Activated T-helper 1 cell treated with anti-CD3 and anti-CD28 coated beads, Interleukin-12 subunit alpha, Interleukin-12 subunit beta, Interleukin-2, Interleukin-4 antibody, amounts not matched to agents 30 ng/mL and 10 ng/mL and 1 ng/mL, durations not matched to agents 14 hours and 24 hours and 36 hours (primary cell): ENCODE measurements around the gene EFNA3. TPM values are rescaled to one million over a fixed set of nuclear protein-coding genes. Genes with fewer than 3 reads are reported as not detected.
A peak's percentile ranks its signal among the peaks of the same experiment; 100 is the strongest.

ENCODE experiments used
- DNase-seq: peaks from one replicate; pipeline ENCODE4 v3.0.0; 2021; ENCODE audit warnings: low spot score
- H3K27ac Mint-ChIP-seq: one replicate; pipeline ENCODE4 v1.8.0; 2021; ENCODE audit warnings: mild to moderate bottlenecking, mixed read lengths
- H3K27me3 Mint-ChIP-seq: one replicate; pipeline ENCODE4 v1.8.0; 2022; ENCODE audit warnings: mild to moderate bottlenecking, moderate library complexity, mixed read lengths; ENCODE audit not compliant: insufficient read depth
- H3K36me3 Mint-ChIP-seq: one replicate; pipeline ENCODE4 v1.8.0; 2021; ENCODE audit warnings: low read depth, mixed read lengths
- H3K4me1 Mint-ChIP-seq: one replicate; pipeline ENCODE4 v1.8.0; 2021; ENCODE audit warnings: low read depth, mixed read lengths
- H3K4me3 Mint-ChIP-seq: one replicate; pipeline ENCODE4 v1.8.0; 2021; ENCODE audit warnings: mild to moderate bottlenecking, moderate library complexity, mixed read lengths
- H3K9me3 Mint-ChIP-seq: one replicate; pipeline ENCODE4 v1.8.0; 2021; ENCODE audit warnings: mixed read lengths
- intact Hi-C: fragments of 100-400 bp; cut with micrococcal nuclease; formaldehyde crosslinking; loops from one replicate; pipeline ENCODE4 v1.15.1; 2024
- total RNA-seq: library from RNA; stranded (reverse); gene quantifications from 2 replicates; pipeline ENCODE4 v1.2.3, GENCODE V29; 2022

Gene EFNA3
- total RNA-seq, 1 donor from 2014 or later: 2.8 TPM

DNA sequence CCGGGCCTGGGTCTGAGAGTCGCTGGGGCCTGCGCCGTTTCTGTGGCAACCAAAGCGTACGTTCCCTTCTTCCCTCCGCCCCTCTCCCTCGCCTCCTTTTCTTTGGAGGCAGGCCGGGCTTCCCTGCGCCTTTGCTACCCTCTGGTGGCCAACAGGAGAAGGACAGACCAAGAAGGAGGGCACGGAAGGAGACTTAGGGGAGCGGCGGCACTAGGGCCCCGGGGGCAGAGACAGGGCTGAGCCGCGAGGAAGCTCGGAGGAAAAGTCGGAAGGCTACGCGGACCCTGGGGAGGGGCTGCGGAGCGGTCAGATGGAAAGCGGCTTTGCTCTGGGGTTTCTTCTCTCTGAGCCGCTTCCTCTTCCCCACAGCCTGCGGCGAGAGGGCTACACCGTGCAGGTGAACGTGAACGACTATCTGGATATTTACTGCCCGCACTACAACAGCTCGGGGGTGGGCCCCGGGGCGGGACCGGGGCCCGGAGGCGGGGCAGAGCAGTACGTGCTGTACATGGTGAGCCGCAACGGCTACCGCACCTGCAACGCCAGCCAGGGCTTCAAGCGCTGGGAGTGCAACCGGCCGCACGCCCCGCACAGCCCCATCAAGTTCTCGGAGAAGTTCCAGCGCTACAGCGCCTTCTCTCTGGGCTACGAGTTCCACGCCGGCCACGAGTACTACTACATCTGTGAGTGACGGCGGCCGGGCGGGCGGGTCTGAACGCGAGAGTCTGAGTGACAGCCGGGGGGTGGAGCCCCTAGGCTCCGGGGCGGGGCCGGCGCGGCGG, 6.3 kb downstream of the EFNA3 start:
- H3K4me1 Mint-ChIP-seq: peaks cover 34% of the 10 kb centered on the region
- intact Hi-C loops: loop anchor here (1.0 to 10.0 kb wide), 15 partner anchors 7 to 760 kb away; partner anchors contain the start of genes ADAR, AQP10, ATP8B2 and CKS1B
- H3K4me3 Mint-ChIP-seq: peak overlapping the region; percentile 88
- no peaks in the 10 kb centered on the region for H3K9me3 Mint-ChIP-seq
- H3K36me3 Mint-ChIP-seq: peaks cover 4% of the 10 kb centered on the region
- peaks cover 31% of the 10 kb centered on the region for H3K27me3 Mint-ChIP-seq
- H3K27ac Mint-ChIP-seq: peak overlapping the region; percentile 94
- peak; percentile 89 for DNase-seq

DNA sequence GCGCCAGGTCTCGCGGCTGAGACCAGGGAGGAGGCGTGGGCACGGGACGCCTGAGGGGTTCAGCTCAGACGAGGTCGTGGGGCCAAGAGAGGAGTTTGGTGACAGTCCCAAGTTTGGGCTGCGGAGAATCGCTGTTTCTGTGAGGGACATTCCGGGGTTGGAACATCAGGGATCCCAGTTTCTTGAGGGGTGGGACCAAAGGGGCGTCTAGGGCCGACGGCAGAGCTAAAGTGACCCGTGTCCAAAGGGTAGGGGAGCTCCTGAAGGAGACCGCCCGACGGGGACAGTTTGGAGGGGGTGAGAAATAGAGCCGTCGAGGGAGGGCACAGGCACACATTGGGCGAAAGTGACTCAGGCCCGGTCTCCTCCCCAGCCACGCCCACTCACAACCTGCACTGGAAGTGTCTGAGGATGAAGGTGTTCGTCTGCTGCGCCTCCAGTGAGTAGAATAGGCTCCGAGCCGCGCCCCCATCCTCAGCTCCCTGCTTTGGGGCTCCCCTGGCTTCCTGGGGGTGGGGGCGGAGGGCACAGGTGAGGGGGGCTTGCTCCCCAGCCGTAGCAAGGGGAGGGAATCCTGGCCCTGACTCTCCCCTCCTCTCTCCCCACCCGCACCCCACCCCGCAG, 7.0 kb downstream of the EFNA3 start:
- Mint-ChIP-seq H3K9me3 (no peaks in the 10 kb centered on the region), H3K4me3 (peak overlapping the region; percentile 88), H3K4me1 (peaks cover 34% of the 10 kb centered on the region), H3K27me3 (peaks cover 27% of the 10 kb centered on the region), H3K36me3 (peaks cover 4% of the 10 kb centered on the region), H3K27ac (peak overlapping the region; percentile 94)
- peak; percentile 59 for DNase-seq
- intact Hi-C loops: loop anchor here (1.0 to 10.0 kb wide), 11 partner anchors 40 to 761 kb away; partner anchors contain the start of genes AQP10, ATP8B2, CKS1B and KRTCAP2

- no peaks in the 10 kb centered on the region for H3K9me3 Mint-ChIP-seq
- H3K36me3 Mint-ChIP-seq: peaks cover 4% of the 10 kb centered on the region
- H3K4me3 Mint-ChIP-seq: peak overlapping the region; percentile 67
- H3K27ac Mint-ChIP-seq: peak overlapping the region; percentile 81
- peaks cover 23% of the 10 kb centered on the region for H3K27me3 Mint-ChIP-seq
- intact Hi-C loops: loop anchor here (1.0 to 10.0 kb wide), 4 partner anchors 82 to 761 kb away; partner anchors contain the start of genes AQP10, ATP8B2 and RUSC1
- peak; percentile 73 for DNase-seq
- H3K4me1 Mint-ChIP-seq: peaks cover 34% of the 10 kb centered on the region
These were observed 7.6 kb downstream of the EFNA3 start for GRCh38 chr1:155086128-155086741.

DNA sequence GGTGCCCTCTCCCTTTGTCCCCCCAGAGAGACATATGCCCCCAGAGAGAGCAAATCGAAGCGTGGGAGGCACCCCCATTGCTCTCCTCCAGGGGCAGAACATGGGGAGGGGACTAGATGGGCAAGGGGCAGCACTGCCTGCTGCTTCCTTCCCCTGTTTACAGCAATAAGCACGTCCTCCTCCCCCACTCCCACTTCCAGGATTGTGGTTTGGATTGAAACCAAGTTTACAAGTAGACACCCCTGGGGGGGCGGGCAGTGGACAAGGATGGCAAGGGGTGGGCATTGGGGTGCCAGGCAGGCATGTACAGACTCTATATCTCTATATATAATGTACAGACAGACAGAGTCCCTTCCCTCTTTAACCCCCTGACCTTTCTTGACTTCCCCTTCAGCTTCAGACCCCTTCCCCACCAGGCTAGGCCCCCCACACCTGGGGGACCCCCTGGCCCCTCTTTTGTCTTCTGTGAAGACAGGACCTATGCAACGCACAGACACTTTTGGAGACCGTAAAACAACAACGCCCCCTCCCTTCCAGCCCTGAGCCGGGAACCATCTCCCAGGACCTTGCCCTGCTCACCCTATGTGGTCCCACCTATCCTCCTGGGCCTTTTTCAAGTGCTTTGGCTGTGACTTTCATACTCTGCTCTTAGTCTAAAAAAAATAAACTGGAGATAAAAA, 8.4 kb downstream of the EFNA3 start:
- Mint-ChIP-seq H3K36me3 (no peaks in the 10 kb centered on the region), H3K4me1 (peaks cover 31% of the 10 kb centered on the region), H3K27me3 (peaks cover 17% of the 10 kb centered on the region), H3K4me3 (peak overlapping the region; percentile 57), H3K27ac (no peak overlapping the region), H3K9me3 (no peaks in the 10 kb centered on the region)
- intact Hi-C loops: loop anchor here (1.0 to 10.0 kb wide), 4 partner anchors 81 to 762 kb away; partner anchors contain the start of genes AQP10, ATP8B2 and RUSC1
- DNase-seq: no peak

GRCh38 chr1:155091071-155092051, 12.7 kb downstream of the EFNA3 start:
- DNase-seq: peak; percentile 69
- Mint-ChIP-seq H3K9me3 (no peaks in the 10 kb centered on the region), H3K4me3 (no peak overlapping the region), H3K27me3 (peaks cover 20% of the 10 kb centered on the region), H3K36me3 (no peaks in the 10 kb centered on the region), H3K4me1 (peaks cover 7% of the 10 kb centered on the region), H3K27ac (no peak overlapping the region)
- intact Hi-C loops: loop anchor here (1.0 to 5.0 kb wide), 5 partner anchors 7 to 82 kb away; partner anchors contain the start of genes EFNA1, KRTCAP2, SLC50A1 and TRIM46

GRCh38 chr1:155092131-155092530, 13.5 kb downstream of the EFNA3 start:
- Mint-ChIP-seq H3K9me3 (no peaks in the 10 kb centered on the region), H3K4me1 (peaks cover 7% of the 10 kb centered on the region), H3K4me3 (no peak overlapping the region), H3K27ac (no peak overlapping the region), H3K27me3 (peaks cover 27% of the 10 kb centered on the region), H3K36me3 (no peaks in the 10 kb centered on the region)
- intact Hi-C loops: loop anchor here (1.0 to 5.0 kb wide), 2 partner anchors 8 to 35 kb away; partner anchors contain the start of gene EFNA1
- DNase-seq: no peak

- intact Hi-C loops: loop anchor here (1.0 to 5.0 kb wide), 2 partner anchors 8 to 35 kb away; partner anchors contain the start of gene EFNA1
- no peaks in the 10 kb centered on the region for H3K9me3 Mint-ChIP-seq
These were observed 14.0 kb downstream of the EFNA3 start for GRCh38 chr1:155092641-155093040.

GRCh38 chr1:155093911-155094621, 15.4 kb downstream of the EFNA3 start:
- Mint-ChIP-seq H3K4me3 (no peak overlapping the region), H3K27me3 (peaks cover 31% of the 10 kb centered on the region), H3K36me3 (no peaks in the 10 kb centered on the region), H3K9me3 (no peaks in the 10 kb centered on the region), H3K27ac (no peak overlapping the region), H3K4me1 (peaks cover 7% of the 10 kb centered on the region)
- DNase-seq: no peak
- intact Hi-C loops: loop anchor here (5.0 kb wide), 1 partner anchor 33 kb away; the partner anchor contains the start of gene EFNA1

More at GRCh38 chr1:155092641-155093040, 14.0 kb downstream of the EFNA3 start:
- Mint-ChIP-seq H3K4me3 (no peak overlapping the region), H3K36me3 (no peaks in the 10 kb centered on the region), H3K27me3 (peaks cover 28% of the 10 kb centered on the region), H3K27ac (no peak overlapping the region), H3K4me1 (peaks cover 7% of the 10 kb centered on the region)
- DNase-seq: no peak

DNA sequence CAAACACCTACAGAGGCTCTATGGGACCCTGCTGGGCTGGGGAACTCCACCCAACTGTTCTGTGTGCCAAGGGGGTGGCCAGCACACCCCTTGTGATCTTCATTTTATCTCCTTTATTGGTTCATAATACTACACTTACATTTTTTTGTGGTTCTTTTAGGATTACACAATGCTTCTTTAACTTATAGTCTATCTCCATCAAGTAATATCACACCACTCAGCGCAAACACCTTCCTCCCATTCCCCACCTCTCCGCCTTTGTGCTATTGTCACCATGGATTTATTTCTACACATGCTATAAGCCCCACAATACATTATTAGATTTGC, 15.9 kb downstream of the EFNA3 start:
- peaks cover 31% of the 10 kb centered on the region for H3K27me3 Mint-ChIP-seq
- intact Hi-C loops: loop anchor here (5.0 kb wide), 1 partner anchor 33 kb away; the partner anchor contains the start of gene EFNA1
- H3K4me3 Mint-ChIP-seq: no peak overlapping the region
- no peaks in the 10 kb centered on the region for H3K36me3 Mint-ChIP-seq
- no peaks in the 10 kb centered on the region for H3K9me3 Mint-ChIP-seq
- peaks cover 7% of the 10 kb centered on the region for H3K4me1 Mint-ChIP-seq
- H3K27ac Mint-ChIP-seq: no peak overlapping the region
- no peak for DNase-seq

DNA sequence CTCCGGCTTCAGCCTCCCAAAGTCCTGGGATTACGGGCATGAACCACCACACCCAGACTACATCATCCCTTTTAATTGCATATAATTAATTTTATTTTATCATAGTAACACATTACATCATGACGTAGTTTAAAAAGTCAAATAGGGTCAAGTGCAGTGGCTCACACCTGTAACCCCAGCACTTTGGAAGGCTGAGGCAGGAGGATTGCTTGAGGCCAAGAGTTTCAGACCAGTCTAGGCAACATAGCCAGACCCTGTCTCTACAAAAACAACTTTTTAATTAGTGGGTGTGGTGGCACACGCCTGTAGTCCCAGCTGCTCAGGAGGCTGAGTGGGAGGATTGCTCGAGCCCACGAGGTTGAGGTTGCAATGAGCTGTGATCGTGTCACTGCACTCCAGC, 20.7 kb downstream of the EFNA3 start:
- Mint-ChIP-seq H3K36me3 (no peaks in the 10 kb centered on the region), H3K4me3 (no peak overlapping the region), H3K27me3 (peaks cover 32% of the 10 kb centered on the region), H3K9me3 (no peaks in the 10 kb centered on the region), H3K4me1 (no peaks in the 10 kb centered on the region), H3K27ac (no peak overlapping the region)
- no peak for DNase-seq
- intact Hi-C loops: no loop called here

DNA sequence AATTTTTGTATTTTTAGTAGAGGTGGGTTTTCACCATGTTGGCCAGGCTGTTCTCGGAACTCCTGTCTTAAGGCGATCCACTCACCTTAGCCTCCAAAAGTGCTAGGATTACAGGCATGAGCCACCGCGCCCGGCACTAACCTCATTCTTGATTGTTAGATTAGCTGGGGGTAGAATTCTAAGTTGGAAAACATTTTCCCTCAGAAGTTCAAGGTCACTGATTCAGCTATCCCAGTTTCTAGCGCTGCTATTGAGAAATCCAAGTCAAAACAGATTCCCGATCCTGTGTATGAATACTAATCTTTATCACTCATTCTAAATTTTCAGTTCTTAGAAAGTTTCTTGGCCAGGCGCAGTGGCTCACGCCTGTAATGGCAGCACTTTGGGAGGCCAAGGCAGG, 24.7 kb downstream of the EFNA3 start:
- H3K4me3 Mint-ChIP-seq: no peak overlapping the region
- no peaks in the 10 kb centered on the region for H3K9me3 Mint-ChIP-seq
- DNase-seq: no peak
- intact Hi-C loops: no loop called here
- no peak overlapping the region for H3K27ac Mint-ChIP-seq
- H3K36me3 Mint-ChIP-seq: no peaks in the 10 kb centered on the region
- no peaks in the 10 kb centered on the region for H3K4me1 Mint-ChIP-seq
- peaks cover 8% of the 10 kb centered on the region for H3K27me3 Mint-ChIP-seq
